UCSD-AML1 (cell line): ENCODE data around the gene SLK.

Source experiments
- DNase-seq: peaks from one replicate; lab custom pipeline; 2025; ENCODE audit not compliant: unreplicated experiment; lab: John Stamatoyannopoulos, UW

SLK gene

DNA sequence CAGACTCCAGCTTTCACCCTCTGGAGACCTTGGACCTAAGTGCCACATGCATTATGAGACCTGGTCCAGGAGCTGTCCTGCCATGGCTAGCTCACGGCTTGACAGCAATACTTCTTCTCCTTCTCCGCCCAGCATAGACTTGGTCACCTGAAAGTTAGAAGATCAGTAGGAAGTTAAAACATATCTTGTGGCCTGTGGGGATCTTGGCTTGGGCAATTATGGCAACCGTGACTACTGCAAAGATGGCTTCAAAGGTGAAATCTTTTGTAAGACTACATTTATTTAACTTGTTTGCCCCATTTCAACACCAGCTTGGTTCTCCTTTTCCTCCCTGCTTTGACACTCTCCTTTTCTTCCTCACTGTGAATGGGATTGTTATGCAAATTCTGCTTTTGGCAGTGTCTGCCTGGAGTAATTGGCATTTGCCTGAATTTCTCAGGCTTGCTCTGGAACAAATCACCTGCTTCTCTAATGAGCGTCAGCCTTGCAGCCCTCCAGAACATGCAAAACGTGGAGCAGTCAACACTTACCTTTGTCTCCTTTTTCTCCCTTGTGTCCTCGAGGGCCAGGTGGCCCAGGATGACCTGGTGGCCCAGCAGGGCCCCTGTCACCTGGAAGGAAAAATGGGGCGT is 65.3 kb downstream of the SLK start:
- DNase-seq: no peak

DNA sequence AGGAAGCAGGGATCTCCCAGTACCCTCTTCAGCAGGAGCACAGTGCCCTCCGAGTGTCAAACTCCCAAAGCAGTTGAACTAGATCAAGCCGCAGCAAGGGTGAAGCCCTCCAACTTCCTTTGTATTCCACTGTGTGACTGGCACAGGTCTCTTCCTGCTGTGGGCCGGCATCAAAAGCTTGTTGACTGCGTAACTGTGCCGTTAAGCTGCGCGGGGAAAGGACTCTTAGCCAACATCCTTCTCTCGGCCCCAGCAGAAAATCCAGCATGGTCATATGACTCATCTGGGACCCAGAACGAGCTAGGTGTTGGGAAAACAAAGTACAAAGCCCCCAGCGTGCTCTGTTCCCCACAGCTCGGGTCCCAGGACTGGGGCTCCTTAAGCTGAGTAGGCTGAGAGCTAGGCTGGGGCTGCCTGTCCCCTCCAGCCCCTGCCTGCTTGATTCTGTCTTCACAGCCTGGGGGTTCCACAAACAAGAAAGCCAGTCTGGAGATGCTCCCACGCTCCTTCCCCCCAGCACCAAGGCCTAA is 66.5 kb downstream of the SLK start:
- no peak for DNase-seq

DNA sequence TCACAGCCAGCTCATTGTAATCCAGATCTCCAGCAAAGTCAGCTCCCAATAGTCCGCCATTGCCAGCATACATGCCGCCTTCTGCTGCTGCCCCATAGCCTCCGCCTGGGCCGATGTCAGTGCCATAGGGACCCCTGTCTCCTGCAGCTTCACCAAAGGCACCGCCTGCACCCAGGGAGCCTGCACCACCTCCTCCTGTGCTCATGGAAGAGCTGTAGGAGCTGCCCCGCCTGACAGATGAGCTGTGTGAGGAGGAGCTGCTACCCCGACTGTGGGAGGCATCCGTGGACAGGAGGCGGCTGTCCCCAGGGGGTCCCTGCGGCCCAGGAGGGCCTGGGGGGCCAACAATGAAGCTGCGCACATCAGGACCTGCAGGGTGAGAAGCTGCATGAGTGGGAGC is 67.0 kb downstream of the SLK start:
- DNase-seq: no peak

DNA sequence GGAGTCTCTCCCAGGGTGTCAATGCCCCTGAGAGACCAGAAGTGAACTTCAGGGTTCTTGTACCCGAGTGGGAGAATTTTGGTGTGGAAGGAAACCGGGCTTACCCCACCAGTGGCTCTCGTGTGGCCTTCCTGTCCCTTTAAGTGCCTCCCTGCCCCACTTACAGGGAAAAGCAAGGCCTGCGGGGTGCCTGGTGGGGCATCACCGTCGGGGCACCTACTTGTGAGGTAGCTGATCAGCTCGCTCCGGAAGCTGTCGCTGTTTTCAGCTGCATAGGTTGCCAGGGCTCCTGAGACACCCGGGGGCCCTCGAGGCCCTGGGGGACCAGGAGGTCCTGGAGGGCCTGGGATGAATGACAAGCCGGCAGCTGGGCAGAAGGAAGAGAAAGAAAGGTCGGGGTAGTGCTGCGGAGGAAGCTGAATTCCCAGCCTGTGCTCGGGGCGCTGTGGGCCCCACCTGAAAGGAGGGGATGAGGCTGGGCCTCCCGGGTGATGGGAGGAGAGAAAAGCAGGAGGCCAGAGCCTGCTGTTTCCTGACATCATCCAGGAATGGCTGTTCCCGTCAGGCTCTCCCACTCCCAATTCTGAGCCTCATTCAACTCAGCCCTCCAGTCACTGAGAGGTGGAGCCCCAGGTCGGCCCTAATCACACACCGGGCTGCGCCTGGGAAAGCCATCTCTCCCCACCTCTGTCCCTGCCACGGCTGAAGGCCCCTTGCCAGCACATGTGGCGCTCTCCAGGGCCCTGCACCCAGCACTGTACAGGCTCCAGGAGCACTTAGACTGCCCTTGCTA is 67.7 kb downstream of the SLK start:
- DNase-seq: no peak

DNA sequence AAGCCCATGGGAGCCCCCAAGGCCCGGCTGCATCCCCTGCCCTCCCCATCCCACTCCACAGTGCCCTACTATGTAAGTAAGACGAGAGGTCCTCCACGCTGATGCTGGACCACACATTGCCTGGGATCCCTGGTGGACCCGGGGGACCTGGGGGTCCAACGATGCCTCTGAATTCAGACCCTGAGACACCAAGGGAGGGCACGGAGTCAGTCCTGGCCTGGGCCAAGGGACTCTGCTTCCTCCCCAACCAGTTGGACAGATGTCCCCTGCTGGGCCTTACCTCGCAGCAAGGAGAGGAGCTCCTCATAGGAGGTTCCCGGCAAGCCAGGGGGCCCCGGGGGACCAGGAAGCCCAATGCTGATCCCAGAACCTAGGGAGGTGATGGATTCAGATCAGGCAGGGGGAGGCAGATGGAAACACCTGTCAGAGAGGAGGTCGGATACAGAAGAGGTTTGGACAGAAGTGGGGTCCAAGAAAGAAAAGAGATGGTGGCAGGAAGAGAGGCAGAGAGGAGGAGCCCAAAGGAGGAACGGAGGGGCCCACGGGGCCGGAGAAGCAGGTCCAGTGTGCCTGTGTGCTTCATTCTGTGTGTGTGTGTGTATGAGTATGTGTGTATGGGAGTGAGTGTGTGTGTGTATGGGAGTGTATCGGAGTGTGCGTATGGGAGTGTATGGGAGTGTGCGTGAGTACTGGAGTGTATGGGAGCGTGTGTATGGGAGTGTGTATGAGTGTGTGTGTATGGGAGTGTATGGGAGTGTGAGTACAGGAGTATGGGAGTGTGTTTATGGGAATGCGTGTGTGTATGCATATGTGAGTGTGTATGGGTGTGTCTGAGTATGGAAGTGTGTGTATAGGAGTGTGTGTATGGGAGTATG is 68.5 kb downstream of the SLK start:
- DNase-seq: no peak

DNA sequence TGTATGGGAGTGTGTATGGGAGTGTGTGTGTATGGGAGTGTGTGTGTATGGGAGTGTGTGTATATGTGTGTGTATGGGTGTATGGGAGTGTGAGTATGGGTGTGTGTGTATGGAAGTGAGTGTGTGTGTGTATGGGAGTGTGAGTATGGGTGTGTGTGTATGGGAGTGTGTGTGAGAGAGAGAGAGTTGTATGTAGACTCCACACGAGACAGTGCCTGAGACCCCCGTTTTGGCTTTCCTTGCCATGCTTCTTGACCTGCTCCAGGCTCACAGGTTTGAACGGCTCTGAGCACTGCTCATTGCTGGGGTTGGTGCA is 69.1 kb downstream of the SLK start:
- DNase-seq: no peak

DNA sequence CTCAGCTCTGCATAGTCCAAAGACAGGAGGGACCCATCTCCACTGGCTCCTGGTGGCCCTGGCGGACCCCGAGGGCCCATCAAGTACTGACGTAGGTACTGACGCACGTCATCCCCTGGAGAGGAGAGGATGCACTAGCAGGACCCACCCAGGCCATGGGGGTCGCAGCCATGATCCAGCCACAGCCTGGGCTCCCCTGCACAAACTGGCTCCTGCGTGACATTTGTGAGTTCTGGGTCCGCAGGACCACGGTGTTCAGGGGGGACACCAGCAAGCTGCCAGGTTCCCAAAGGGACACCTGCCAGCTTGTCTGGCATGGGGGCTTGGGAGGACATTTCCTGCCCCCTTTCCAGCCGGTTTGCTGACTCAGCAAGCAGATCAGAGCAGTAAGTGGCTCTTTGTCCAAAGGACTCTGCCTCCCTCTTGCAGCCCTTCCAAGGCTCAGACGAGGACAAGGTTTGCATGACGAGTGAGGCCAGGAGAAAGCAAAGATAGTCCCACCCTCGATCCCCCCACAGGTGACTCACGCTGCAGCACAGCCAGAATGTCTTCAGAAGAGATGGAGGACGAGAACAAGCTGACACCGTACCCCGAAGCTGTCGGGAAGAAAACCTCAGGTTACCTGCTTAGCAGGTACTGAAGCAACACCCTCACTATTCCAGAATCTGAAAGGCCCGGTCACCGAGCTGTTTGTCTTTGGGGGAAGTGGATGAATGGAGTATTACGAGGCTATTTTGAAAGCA is 69.7 kb downstream of the SLK start:
- DNase-seq: no peak

DNA sequence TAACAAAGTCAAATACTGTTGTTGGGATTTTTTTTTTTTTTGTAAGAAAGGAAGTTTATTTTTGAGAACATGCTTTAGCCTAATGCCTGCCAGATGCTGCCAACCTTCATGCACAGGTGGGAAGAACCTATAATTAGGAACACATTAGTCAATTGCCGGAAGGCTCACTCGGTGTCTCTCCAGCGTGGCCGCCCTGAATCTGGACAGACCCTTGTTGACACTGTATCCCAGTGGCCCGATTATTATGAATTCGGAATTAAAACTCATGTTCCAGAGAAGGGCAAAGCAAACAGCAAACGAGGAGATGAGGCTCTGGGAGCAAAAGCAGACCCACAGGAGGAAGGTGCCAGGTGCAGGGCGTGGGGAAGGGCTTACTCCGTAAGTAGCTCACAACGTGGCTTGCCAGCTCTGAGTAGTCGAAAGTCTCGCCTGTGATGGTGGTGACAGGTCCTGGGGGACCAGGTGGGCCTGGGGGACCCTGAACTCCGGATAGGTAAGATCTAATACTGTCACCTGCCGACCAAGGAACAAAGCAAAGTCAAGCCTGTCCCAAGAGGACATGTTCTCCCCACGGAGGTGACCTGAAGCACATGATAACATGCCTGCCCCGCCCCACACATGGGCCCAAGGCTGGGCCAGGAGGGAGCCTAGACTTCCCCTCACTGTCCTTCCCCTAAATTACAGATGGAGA is 70.5 kb downstream of the SLK start:
- no peak for DNase-seq

DNA sequence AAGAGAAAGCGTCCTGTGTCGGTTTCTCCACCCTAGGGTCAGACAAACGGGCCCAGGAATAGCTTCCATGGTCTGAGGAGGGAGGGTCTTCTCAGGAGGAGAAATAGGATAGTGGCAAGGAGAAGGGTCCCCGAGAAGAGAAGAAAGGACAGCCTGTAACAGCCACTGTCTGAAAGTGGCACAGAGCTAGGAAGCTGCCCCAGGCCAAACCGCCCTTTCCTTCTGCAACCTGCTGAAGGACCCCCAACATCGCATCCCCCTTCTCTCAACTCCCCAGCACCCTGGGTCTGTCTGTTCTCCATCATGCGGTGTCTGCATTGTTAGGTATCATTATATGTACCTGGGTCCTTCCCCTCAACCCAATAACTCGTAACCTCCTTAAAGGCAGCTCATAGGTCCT is 71.6 kb downstream of the SLK start:
- DNase-seq: no peak

DNA sequence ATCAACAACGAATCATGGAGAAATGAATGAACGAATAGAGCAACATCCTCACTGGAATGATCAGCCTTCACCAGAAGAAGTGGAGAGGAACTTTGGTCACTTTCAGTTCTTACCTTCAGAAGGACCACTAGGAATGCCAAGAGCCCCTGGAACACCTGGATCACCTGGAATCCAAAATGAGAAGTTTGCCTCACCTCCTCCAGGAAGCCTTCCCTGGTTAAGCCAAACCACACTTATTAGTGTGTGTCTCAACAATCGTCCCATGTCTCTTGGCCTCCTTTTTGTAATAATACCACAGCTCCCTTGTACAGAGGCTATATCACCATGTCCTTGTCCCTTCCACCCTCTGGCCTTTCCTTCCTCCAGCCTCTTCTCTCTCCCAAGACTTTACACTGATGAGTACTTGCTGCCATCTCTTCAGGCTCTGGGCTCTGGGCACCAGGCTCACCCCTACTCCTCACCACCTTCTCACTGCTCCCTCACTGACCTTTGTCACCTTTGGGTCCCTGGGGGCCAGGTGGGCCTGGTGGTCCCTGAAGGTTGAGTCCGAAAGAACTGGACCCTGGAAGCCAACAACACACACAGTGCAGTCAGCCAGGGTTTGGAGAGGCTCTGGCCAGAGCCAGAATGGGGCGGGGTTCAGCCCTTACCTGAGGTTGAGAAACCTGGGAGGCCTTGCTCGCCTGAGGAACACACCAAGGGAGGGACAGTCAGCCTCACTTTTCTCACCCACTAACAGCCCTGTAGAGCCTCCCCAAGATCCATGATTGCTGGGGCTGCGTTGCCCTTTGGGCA is 72.2 kb downstream of the SLK start:
- no peak for DNase-seq

DNA sequence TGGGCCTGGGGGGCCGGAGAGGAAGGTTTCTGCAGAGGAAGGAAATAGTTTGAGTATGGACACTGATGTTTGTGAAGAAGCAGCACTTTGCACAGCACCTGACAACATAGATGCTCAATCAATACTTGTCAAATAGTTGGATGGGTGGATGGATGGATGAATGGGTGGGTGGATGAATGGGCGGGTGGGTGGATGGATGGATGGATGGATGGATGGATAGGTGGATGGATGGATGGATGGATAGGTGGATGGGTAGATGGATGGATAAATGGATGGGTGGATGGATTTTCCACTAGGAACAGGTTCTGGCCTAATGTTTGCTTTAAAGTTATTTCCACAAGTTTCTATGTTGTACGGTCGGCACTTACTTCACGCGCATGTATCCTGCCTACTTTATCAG is 73.4 kb downstream of the SLK start:
- no peak for DNase-seq

DNA sequence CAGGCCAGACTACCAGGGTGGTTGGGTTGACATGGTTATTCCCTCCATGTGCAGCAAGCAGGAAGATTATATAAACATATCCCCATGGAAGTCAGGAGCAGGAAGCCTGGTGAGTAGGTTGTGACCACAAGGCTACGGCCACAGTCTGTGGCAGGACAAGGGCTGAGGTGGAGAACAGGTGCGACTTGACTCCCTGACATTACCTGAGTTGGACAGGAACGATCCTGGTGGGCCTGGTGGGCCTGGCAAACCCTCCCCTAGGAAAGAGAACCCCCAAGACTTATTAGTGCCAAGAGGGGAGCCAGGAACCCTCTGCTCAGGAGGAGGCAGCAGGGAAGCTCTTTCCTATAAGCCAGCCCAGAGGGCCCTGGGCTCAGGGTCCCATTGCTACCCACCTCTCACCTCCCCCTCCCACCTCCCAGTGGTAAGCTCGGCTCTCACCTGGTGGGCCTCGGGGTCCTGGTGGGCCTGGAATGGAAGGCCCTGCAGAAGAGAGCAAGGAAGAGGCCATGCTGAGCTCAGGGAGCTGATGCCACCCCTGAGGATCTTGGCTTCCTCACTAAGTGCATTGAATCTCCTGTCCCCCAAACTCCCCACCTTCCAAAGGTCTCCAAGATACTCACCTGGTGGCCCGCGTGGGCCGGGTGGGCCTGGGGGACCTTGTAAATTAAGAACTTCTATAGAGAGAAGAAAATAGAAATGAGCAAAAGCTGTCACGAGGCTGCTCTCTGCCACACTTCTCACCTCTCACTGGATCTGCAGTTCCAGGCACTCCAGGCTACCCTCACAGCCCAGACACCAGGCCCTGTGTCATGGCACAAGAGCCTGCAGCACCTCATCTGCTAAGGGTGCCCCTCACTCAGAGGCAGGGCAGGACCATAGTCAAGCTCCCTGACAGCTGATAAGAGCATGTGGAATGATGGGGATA is 74.2 kb downstream of the SLK start:
- no peak for DNase-seq

DNA sequence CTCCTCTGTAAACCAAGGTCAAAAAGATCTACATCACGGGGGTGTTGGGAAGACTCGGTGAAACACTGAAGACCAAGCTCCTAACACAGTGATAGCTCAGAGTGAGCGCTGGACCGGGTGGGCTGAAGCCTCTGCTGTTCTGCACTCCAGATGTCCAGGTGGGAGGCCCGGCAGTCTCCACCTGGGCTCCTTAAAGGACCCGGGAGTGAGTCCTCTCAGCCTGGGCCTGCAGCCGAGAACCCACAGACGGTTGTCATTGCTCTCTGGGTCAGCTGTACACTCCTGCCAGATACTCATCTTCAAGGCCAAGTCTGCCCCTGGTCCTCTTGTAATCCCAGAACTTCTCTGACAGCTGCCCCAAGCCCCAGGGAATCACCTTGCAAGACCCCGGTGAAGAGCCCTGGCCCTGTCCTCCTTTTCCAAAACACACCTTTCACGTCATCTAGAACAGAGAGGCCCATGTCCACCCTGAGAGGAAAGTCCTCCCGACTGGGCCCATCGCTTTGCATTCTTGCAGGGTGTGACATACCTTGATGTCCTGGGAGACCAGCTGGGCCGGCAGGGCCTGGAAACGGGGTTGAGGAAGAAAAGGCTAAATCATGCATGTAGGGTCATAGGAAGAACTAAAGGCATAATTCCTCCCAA is 75.1 kb downstream of the SLK start:
- DNase-seq: no peak

DNA sequence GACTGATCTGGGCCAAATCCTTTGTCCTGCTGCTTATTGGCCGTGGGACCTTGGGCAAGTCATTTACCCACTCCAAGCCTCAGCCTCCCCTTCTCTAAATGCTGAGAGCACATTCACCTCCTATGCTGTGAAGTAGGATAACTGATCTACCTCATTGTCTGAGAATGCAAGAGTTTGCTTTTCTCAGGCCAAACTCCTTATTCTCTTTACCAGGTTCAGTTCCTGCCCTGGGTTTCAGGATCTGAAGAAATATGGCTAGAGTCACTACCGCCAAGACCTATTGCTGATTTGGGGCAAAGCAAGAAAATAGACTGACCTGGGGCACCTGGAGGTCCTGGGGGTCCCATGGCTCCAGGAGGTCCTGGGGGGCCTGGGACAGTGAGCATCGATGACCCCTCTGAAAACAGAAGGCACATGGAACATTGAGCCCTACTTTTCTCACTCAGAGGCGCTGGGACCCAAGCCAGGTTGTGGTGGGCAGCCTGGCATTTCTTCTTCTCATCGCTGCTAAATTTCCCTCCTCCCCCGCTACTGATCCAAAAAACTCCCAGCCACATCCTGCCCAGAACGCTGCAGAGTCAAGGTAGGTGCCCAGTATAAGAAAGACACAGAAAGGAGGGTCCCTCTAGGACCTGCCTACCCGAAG is 76.4 kb downstream of the SLK start:
- DNase-seq: no peak

DNA sequence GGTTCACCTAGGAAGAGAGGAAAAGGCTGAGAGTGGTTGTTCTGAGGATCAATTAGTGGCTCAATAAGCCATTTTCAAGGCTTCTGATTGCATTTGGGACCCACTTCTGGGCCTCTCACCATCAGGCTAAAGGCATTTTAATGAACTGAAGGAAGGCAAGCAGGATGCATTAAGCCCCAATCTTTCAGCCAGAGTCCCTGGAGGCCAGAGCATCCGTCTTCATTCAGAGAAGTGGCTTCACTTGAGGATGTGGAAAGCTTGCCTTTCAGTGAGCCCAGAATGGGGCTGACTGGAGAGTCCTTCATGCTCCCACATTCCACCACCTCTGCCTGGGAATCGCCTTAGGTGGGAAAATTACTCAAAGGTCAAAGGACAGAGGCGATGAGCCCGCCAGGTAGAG is 76.9 kb downstream of the SLK start:
- DNase-seq: no peak

DNA sequence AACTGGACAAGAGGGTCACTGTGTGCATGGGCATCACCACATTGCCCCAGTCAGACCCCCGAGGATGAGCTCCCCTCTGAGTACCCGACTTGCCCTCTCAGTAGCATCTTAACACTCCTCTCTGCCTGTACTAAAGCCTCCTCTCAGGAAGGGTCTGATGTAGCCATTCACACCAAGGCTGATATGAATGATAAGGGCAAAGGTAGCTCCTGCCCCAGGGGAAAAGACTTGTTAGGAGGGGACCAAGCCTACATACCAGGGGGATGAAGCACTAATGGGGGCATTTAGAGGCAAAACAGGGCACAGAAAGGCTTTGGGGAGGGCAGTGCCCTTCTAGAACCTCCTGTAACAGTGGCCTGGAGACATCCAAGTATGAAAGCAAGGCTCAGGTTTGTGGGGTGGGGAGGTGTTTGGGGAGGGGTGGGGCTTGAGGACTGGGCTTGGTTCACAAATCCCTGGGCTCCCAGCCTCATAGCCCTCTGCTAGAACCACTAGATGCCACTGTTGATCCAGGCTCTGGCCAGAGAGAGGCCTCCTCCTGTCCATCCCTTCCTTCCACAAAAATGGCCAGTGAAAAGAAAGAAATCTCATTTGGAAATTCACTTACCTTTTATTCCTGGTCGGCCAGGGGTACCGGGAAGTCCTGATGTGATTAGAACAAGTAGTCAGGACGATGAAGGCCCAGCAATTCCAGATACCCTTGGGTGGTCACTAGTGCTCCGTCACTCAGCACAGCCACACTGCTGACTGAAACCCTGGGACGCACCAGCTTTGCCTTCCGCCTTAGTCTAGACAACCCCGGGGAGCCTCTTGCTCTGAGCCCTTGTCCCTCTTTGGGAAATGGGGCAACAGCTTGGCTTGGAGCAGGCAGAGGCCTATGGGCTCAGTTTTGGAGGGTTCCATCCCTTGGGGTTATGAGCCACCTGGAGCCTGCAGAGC is 78.5 kb downstream of the SLK start:
- no peak for DNase-seq

DNA sequence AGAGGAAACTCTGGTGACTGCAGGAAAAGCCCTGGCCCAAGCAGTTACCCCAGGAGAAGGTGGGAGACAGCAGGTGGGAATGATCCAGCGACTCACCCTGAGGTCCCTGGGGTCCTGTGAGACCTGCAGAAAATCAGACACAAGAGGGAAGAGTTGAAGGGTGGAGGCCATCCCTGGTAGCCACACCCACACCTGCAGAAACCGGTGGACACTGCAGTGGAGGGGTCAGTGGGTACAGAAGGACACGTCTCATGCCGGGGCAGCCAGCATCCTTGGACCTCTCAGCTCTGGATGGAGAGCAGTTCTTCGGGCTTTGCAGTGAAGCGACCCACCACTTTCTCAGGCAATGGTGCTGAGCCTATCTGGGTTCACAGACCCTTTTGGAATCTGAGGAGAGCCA is 79.7 kb downstream of the SLK start:
- DNase-seq: no peak
